Adrenal gland (tissue), 5 donors: ENCODE measurements around the gene MARCHF10.

ENCODE experiments used
- CTCF ChIP-seq, 6 experiments: fragments of 450-650 bp in 4 of 6; fragments of 200-600 bp in 2 of 6; sonication (generic) in 1 of 6; IDR thresholded peaks; 1 replicate in 5 of 6; 2 replicates in 1 of 6; pipeline versions ENCODE4 v1.5.1 to v1.8.0; 2016 to 2021; ENCODE audit warnings: antibody characterized with exemption in 6 of 6, mild to moderate bottlenecking in 2 of 6, moderate library complexity in 1 of 6
- POLR2A ChIP-seq, 2 donors: fragments of 450-650 bp; IDR thresholded peaks; one replicate each; pipeline ENCODE4 v1.6.1; 2017; ENCODE audit warnings: antibody characterized with exemption in 2 of 2, mild to moderate bottlenecking in 2 of 2, moderate library complexity in 1 of 2
- donor health status: DM: no; HTN: no; CAD: no.

- no peak for TF ChIP-seq CTCF (IDR thresholded peaks at IDR 0.05)
- TF ChIP-seq POLR2A (IDR thresholded peaks at IDR 0.05), result no peak
These were observed 29.0 kb downstream of the MARCHF10 start for GRCh38 chr17:62778990-62779681.
